Measurements from ENCODE around the gene ALOXE3.
A peak's percentile ranks its signal among the peaks of the same experiment; 100 is the strongest.

ALOXE3 gene

GRCh38 chr17:8153957-8154607 is 35.8 kb upstream of the ALOXE3 start:
- peak; percentile 92 for DNase-seq (ENCODE audit: low spot score)

GRCh38 chr17:8153525-8153956 is 35.2 kb upstream of the ALOXE3 start:
- DNase-seq (ENCODE audit: low spot score) = peak; percentile 81

GRCh38 chr17:8153031-8153451 is 34.7 kb upstream of the ALOXE3 start:
- DNase-seq (ENCODE audit: low spot score) = no peak

- peak; percentile 96 for DNase-seq (ENCODE audit: low spot score)
Observed at GRCh38 chr17:8152112-8152775, 33.9 kb upstream of the ALOXE3 start, which contains the start of gene PER1. Gene PER1 (minus strand): TSS chr17:8152404. CDS start chr17:8150706, 1,698 bp downstream.

GRCh38 chr17:8151641-8152111 is 33.4 kb upstream of the ALOXE3 start:
- peak; percentile 53 for DNase-seq (ENCODE audit: low spot score)

- DNase-seq (ENCODE audit: low spot score) = peak; percentile 91
Observed at GRCh38 chr17:8151120-8151640, 32.9 kb upstream of the ALOXE3 start.

GRCh38 chr17:8150194-8151119 is 32.1 kb upstream of the ALOXE3 start:
- DNase-seq (ENCODE audit: low spot score) = no peak

- no peak for DNase-seq (ENCODE audit: low spot score)
Observed at GRCh38 chr17:8149419-8150193, 31.3 kb upstream of the ALOXE3 start.

- DNase-seq (ENCODE audit: low spot score) = no peak
Observed at GRCh38 chr17:8148560-8148959, 30.2 kb upstream of the ALOXE3 start.

GRCh38 chr17:8147805-8148404 is 29.6 kb upstream of the ALOXE3 start:
- no peak for DNase-seq (ENCODE audit: low spot score)

- DNase-seq (ENCODE audit: low spot score) = no peak
Observed at GRCh38 chr17:8147141-8147804, 29.0 kb upstream of the ALOXE3 start.

- no peak for DNase-seq (ENCODE audit: low spot score)
Observed at GRCh38 chr17:8146381-8147140, 28.2 kb upstream of the ALOXE3 start.

- DNase-seq (ENCODE audit: low spot score) = no peak
Observed at GRCh38 chr17:8145811-8146210, 27.5 kb upstream of the ALOXE3 start.

GRCh38 chr17:8144401-8145231 is 26.3 kb upstream of the ALOXE3 start:
- DNase-seq (ENCODE audit: low spot score) = no peak

- no peak for DNase-seq (ENCODE audit: low spot score)
Observed at GRCh38 chr17:8143581-8144400, 25.5 kb upstream of the ALOXE3 start.

- DNase-seq (ENCODE audit: low spot score) = no peak
Observed at GRCh38 chr17:8142887-8143580, 24.7 kb upstream of the ALOXE3 start.
